Activated naive CD8-positive, alpha-beta T cell treated with anti-CD3 and anti-CD28 coated beads, Interleukin-2, amount 50 U/mL, for 24 hours (primary cell): Measurements from ENCODE around the gene LRRC14B.

Experiments
- ATAC-seq: fragments of 150-1000 bp; cut with Tn5 transposase; one replicate; pipeline ENCODE4 v1.10.0; 2021
- DNase-seq: peaks from one replicate; pipeline ENCODE4 v3.0.0; 2021
- H3K27ac Mint-ChIP-seq: one replicate; pipeline ENCODE4 v1.8.0; 2021; ENCODE audit warnings: mild to moderate bottlenecking, mixed read lengths
- H3K27me3 Mint-ChIP-seq: one replicate; pipeline ENCODE4 v1.8.0; 2021; ENCODE audit warnings: mixed read lengths
- H3K36me3 Mint-ChIP-seq: one replicate; pipeline ENCODE4 v1.8.0; 2021; ENCODE audit warnings: low read depth, mixed read lengths
- H3K4me1 Mint-ChIP-seq: one replicate; pipeline ENCODE4 v1.8.0; 2021; ENCODE audit warnings: mixed read lengths
- H3K4me3 Mint-ChIP-seq: one replicate; pipeline ENCODE4 v1.8.0; 2021; ENCODE audit warnings: mild to moderate bottlenecking, moderate library complexity, mixed read lengths
- H3K9me3 Mint-ChIP-seq: one replicate; pipeline ENCODE4 v1.8.0; 2021; ENCODE audit warnings: mixed read lengths

The LRRC14B gene

DNA sequence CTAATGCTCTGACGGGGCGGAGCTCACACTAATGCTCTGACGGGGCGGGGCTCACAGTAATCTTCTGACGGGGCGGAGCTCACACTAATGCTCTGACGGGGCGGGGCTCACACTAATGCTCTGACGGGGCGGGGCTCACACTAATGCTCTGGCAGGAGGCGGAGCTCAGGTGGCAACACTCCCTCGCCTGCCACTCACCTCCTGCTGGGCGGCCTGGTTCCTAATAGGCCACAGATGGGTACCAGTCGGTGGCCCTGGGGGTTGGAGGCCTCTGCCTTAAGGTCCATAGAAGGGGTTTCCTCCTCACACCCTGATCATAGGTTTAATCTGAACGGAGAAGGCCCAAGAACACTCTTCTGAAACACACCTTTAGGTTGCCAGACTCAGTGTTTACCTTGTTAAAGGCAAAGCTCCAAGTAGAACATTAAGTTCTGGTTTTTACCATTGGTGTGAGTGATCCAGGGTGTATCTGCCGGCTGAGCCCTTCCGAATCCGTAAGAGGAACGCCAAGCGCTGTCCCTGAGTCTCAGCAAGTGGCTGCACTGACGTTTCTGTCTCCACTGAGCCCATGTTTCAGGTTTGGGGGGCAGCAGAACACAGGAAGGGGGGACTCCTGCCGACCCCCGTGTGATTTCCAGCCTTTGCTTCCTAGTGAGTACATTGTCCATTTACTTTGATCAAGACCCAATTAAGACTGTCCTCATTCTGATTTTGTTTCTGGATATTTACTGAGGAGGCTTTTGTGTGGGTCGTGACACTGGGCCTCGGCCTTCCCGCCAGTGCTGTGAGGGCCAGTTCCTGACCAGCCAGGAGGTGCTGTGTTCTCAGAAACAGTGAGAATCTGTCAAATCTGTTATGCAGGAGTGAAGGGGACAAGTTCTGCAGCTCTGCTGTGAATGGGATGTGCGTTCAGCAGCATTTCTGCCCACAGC lies 24.6 kb upstream of the LRRC14B start:
- H3K27ac Mint-ChIP-seq, result no peak overlapping the region
- ATAC-seq (no peak), DNase-seq (no peak)
- no peaks in the 10 kb centered on the region for H3K4me1 Mint-ChIP-seq
- no peaks in the 10 kb centered on the region for H3K9me3 Mint-ChIP-seq
- H3K27me3 Mint-ChIP-seq, result no peaks in the 10 kb centered on the region
- no peak overlapping the region for H3K4me3 Mint-ChIP-seq
- H3K36me3 Mint-ChIP-seq, result no peaks in the 10 kb centered on the region

DNA sequence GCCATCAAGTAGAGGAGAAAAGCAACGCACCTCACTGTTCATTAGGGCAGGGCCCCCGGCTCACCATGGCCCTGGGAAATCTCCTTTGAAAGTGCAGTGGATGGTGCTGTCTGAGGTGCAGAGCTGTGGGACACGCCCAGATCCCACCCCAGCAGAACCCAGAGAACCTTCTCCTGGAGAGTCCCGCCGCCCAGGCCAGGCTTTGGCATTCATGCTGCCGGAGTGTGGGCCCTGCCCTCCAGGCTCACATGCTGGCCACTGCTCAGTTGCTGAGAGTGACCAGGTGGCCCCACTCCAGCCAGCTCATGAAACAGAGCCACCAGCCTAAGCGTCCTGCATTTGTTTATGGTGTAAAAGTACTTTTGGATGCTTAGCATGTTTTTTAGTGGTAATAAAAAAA lies 23.8 kb upstream of the LRRC14B start:
- H3K4me1 Mint-ChIP-seq, result no peaks in the 10 kb centered on the region
- ATAC-seq (no peak), DNase-seq (no peak)
- H3K36me3 Mint-ChIP-seq, result no peaks in the 10 kb centered on the region
- no peak overlapping the region for H3K27ac Mint-ChIP-seq
- no peak overlapping the region for H3K4me3 Mint-ChIP-seq
- H3K27me3 Mint-ChIP-seq, result no peaks in the 10 kb centered on the region
- H3K9me3 Mint-ChIP-seq, result no peaks in the 10 kb centered on the region

DNA sequence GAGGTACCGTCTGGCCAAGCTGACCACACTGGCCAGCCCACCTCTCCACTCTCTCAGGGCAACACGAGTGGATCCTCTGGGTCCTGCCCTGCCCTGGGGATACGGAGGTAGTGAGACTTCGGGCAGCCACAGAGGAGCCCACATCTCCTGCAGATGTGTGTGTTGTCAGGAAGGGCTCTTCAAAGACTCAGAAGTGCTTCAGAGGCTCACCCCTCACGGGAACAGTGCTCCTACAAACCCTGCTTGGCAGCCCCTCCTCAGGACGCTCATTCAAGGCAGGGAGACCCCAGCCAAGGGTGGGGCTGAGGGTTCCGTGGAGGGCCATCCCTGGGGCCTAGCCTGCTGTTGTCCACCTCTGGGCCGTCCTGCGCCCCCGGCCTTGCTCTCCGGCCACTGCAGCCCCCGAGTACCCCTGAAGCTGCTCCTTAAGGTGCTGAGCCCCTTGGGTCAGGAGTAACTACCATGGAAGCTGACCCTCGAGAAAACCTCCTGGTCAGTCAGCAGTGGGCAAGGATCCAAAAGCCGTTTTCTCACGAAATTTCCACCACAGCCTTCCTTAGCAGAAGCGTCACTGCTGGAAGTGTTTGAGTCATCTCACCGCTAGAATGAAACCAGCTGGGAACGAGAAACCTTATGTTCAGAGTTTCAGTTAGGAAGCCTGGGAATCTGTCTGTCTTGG lies 23.2 kb upstream of the LRRC14B start:
- no peaks in the 10 kb centered on the region for H3K27me3 Mint-ChIP-seq
- DNase-seq, result no peak
- ATAC-seq, result no peak
- no peak overlapping the region for H3K27ac Mint-ChIP-seq
- no peaks in the 10 kb centered on the region for H3K4me1 Mint-ChIP-seq
- H3K36me3 Mint-ChIP-seq, result no peaks in the 10 kb centered on the region
- no peaks in the 10 kb centered on the region for H3K9me3 Mint-ChIP-seq
- H3K4me3 Mint-ChIP-seq, result no peak overlapping the region

DNA sequence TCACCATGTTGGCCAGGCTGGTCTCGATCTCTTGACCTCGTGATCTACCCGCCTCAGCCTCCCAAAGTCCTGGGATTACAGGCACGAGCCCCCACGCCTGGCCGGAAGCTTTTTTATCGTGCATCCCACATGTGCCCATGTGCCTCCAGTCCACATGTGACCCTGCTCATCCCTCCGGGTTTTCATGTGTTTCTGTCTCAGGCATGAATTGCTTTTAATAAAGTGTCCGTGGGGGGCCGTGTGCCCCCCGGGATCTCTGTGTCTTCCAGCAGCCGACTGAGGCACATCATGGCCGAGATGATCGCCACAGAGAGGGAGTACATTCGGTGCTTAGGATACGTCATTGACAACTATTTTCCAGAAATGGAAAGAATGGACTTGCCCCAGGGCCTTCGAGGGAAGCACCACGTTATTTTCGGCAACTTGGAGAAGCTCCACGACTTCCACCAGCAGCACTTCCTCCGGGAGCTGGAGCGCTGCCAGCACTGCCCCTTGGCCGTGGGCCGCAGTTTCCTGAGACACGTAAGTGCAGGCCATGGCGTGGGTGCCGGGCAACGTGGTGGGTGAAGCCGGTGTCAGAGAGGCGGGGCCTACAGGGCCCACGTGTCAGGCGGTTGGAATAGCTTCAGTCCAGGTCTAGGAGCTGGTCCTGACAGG lies 22.1 kb upstream of the LRRC14B start:
- H3K4me3 Mint-ChIP-seq, result no peak overlapping the region
- H3K36me3 Mint-ChIP-seq, result no peaks in the 10 kb centered on the region
- no peak for DNase-seq
- H3K9me3 Mint-ChIP-seq, result no peaks in the 10 kb centered on the region
- H3K4me1 Mint-ChIP-seq, result no peaks in the 10 kb centered on the region
- H3K27me3 Mint-ChIP-seq, result no peaks in the 10 kb centered on the region
- H3K27ac Mint-ChIP-seq, result no peak overlapping the region
- no peak for ATAC-seq

DNA sequence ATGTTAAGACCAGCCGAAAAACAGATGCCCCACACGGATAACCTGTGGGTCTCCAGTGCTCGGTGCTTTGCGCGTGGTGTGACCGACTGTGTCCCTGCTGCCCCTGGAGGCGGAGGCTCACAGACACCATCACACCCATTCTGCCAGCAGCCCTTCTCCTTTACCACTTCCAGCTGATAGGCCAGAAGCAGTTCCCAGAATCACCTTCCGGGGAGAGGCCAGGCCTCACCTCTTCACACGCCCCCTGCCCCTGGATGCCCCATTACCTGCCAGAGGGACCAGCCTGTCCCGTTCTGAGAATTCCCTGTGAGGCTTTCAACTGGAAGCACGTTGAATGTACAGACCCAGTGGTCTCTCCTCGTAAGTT lies 21.6 kb upstream of the LRRC14B start:
- no peak overlapping the region for H3K27ac Mint-ChIP-seq
- H3K4me1 Mint-ChIP-seq, result no peaks in the 10 kb centered on the region
- H3K27me3 Mint-ChIP-seq, result no peaks in the 10 kb centered on the region
- DNase-seq (no peak), ATAC-seq (no peak)
- no peaks in the 10 kb centered on the region for H3K36me3 Mint-ChIP-seq
- H3K9me3 Mint-ChIP-seq, result no peaks in the 10 kb centered on the region
- H3K4me3 Mint-ChIP-seq, result no peak overlapping the region

DNA sequence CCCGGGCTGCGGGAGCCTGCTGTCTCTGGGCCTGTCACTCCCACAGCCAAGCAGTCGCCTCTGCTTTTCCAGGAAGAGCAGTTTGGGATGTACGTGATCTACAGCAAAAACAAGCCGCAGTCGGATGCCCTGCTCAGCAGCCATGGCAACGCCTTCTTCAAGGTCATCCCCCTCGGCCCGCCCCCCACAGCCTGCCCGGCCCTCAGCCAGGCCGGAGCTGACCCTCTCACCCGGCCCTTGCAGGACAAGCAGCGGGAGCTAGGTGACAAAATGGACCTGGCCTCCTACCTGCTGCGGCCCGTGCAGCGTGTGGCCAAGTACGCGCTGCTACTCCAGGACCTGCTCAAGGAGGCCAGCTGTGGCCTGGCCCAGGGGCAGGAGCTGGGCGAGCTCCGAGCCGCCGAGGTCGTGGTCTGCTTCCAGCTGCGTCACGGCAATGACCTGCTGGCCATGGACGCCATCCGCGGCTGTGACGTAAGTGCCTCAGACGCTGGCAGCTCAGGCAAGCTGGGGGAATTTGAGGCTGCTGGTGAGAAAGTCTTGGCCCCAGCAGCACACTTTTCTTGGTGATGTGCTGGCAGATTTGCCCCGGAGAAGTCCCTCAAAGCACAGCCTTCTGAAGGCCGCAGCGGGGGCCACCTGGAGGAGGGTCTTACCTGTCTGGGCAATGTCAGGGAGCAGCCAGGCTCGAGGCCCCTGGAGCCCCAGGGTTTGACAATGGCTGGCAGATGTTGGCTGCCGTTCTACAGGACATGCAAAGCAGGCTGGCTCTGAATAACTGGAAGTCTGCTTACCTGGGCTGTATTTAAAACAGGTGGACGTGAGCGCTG lies 20.1 kb upstream of the LRRC14B start:
- no peak for DNase-seq
- no peaks in the 10 kb centered on the region for H3K9me3 Mint-ChIP-seq
- H3K27ac Mint-ChIP-seq, result no peak overlapping the region
- H3K36me3 Mint-ChIP-seq, result no peaks in the 10 kb centered on the region
- no peaks in the 10 kb centered on the region for H3K27me3 Mint-ChIP-seq
- no peaks in the 10 kb centered on the region for H3K4me1 Mint-ChIP-seq
- H3K4me3 Mint-ChIP-seq, result no peak overlapping the region
- ATAC-seq, result no peak

DNA sequence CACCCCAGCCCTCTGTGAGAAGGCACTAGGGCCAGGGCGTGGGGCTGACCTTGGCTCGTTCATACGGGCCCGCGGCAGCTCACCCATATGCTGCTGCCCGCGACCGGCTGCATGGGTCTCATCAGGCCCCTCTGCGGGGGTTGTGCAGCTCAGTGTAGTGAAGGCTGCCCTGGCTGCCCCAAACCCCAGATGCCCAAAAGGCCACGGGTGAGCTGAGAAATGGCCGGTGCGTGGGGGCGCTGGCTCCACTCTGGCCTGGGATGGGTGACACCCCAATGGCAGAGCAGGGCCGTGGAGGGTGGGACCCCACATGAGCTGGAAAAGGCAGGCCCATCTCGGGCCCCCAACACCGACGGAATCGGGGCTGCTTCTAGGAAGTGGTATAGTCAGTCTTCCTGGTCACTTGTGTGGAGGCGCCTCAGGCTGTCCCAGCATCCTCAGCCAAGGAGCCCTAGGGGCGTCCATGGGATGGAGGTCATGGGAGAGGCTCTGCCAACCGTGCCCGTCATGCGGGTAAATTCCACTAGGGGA lies 19.4 kb upstream of the LRRC14B start:
- Mint-ChIP-seq H3K4me3 (no peak overlapping the region), H3K4me1 (no peaks in the 10 kb centered on the region), H3K27me3 (no peaks in the 10 kb centered on the region), H3K36me3 (no peaks in the 10 kb centered on the region), H3K27ac (no peak overlapping the region), H3K9me3 (no peaks in the 10 kb centered on the region)
- DNase-seq (no peak), ATAC-seq (no peak)

DNA sequence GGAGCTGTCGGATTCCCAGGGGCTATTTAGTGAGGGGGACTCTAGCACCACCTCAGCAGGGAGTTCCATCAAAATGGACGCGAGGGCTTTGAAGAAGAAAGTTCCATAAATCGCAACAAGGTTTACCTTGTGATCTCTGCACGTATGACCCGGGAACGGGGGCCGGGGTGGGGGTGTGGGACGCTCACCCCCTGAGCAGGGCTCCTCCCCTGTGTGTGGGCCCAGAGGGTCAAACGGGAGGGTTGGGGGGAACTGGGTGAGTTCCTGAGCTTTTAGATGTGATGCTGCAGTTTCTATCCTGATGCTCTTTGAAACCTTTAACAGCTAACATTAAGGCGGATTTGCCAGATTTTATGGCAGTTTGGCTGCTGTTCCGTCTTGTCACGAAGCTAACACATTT lies 18.9 kb upstream of the LRRC14B start:
- no peak for DNase-seq
- no peaks in the 10 kb centered on the region for H3K27me3 Mint-ChIP-seq
- H3K4me3 Mint-ChIP-seq, result no peak overlapping the region
- no peaks in the 10 kb centered on the region for H3K9me3 Mint-ChIP-seq
- ATAC-seq, result no peak
- no peak overlapping the region for H3K27ac Mint-ChIP-seq
- H3K36me3 Mint-ChIP-seq, result no peaks in the 10 kb centered on the region
- H3K4me1 Mint-ChIP-seq, result no peaks in the 10 kb centered on the region

DNA sequence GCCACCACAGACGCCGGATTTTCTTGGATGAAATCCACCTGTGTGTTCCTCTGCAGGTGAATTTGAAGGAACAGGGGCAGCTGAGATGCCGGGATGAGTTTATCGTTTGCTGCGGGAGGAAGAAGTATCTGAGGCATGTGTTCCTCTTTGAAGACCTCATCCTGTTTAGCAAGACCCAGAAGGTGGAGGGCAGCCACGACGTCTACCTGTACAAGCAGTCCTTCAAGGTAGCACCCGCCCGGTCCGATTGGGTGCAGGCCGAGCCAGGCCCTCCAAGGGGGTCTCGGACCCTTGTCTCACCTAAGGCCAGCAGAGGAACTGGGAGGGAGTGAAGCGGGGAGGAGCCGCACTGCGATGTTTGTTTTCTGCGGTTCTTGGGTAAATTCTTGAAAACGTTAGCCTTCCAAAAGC lies 18.4 kb upstream of the LRRC14B start:
- Mint-ChIP-seq H3K4me1 (no peaks in the 10 kb centered on the region), H3K27me3 (no peaks in the 10 kb centered on the region)

DNA sequence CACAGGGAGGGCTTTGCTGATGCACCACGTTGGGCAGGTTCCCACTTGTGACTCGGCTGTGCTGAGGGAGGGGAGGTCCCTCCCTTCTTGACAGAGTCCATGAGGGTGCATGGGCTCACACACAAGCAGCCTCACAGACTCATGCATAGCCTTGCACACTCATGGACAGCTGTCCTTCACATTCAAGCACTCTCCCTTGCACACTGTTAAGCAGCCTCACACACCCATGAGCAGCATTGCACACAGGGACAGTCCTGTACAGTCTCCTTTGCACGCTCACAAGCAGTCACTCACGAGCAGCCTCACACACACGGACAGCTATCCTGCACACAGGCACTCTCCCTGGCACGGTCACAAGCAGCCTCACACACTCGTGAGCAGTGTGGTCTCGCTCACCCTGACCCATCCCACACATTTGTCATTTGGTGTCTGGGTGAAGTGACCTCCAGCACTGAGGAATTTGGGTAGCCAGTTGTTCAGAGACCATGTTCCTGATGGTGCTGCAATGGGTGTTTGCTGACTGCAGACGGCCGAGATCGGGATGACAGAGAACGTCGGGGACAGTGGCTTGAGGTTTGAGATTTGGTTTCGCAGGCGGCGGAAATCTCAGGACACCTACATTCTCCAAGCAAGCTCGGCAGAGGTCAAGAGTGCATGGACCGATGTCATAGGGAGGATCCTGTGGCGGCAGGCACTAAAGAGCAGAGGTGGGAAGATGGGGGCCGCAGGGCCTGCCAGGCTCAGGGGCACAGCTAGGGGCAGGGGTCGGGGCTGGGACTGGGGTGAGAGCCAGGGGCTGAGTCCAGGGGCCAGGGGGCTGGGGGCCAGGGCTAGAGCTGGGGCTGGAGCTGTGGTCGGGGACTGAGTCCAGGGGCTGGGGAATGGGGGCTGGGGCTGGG lies 17.7 kb upstream of the LRRC14B start:
- Mint-ChIP-seq H3K9me3 (no peaks in the 10 kb centered on the region), H3K4me1 (no peaks in the 10 kb centered on the region), H3K4me3 (no peak overlapping the region), H3K27ac (no peak overlapping the region), H3K27me3 (peaks cover 2% of the 10 kb centered on the region), H3K36me3 (no peaks in the 10 kb centered on the region)
- no peak for ATAC-seq
- no peak for DNase-seq

More for the DNA sequence above, 18.4 kb upstream of the LRRC14B start:
- no peaks in the 10 kb centered on the region for H3K9me3 Mint-ChIP-seq
- no peaks in the 10 kb centered on the region for H3K36me3 Mint-ChIP-seq
- DNase-seq, result no peak
- no peak overlapping the region for H3K4me3 Mint-ChIP-seq
- no peak for ATAC-seq
- no peak overlapping the region for H3K27ac Mint-ChIP-seq

DNA sequence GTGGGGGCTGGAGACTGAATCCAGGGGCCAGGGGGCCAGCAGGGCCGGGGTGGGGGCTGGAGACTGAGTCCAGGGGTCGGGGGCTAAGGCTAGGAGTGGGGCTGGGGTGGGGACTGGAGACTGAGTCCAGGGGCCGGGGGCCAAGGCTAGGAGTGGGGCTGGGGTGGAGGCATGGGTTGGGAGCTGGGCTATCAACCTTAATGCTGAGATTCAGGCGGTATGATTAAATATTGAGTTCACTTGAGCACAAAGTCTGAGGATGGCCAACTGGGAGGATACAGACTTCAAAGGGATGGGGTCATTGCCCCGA lies 17.0 kb upstream of the LRRC14B start:
- Mint-ChIP-seq H3K4me1 (no peaks in the 10 kb centered on the region), H3K4me3 (no peak overlapping the region), H3K36me3 (no peaks in the 10 kb centered on the region), H3K27me3 (peaks cover 4% of the 10 kb centered on the region), H3K9me3 (no peaks in the 10 kb centered on the region), H3K27ac (no peak overlapping the region)
- ATAC-seq, result no peak
- DNase-seq, result no peak

DNA sequence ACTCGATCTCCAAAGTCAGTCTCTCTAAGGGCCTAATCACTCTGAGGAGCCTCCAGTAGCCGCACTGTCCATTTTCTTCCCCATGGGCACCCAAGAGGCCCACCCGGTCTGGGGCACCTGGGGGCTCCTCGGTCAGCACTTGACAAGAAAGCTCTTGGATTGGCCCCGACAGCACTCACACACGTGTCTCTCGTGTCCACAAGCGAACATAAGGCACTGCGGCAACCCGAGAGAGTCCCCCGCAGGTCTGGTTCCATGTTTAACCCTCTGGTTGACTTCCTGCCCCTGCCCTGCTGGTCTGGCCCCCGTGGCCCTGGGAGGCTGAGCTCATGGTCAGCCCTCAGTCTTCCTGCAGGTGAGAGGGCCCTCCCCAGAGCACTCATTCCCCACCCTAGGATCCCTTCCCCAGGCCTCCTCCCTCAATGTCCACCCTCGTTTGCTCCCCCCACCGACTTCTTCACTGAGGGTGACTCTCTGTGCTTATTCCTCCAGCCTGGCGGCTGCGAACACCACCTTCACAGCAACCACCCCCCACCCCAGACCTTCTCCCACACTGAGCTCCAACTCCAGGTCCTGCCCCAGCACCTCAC lies 16.3 kb upstream of the LRRC14B start:
- Mint-ChIP-seq H3K9me3 (no peaks in the 10 kb centered on the region), H3K4me3 (no peak overlapping the region), H3K4me1 (no peaks in the 10 kb centered on the region), H3K27ac (no peak overlapping the region), H3K36me3 (no peaks in the 10 kb centered on the region), H3K27me3 (peaks cover 4% of the 10 kb centered on the region)
- DNase-seq, result no peak
- ATAC-seq, result no peak

DNA sequence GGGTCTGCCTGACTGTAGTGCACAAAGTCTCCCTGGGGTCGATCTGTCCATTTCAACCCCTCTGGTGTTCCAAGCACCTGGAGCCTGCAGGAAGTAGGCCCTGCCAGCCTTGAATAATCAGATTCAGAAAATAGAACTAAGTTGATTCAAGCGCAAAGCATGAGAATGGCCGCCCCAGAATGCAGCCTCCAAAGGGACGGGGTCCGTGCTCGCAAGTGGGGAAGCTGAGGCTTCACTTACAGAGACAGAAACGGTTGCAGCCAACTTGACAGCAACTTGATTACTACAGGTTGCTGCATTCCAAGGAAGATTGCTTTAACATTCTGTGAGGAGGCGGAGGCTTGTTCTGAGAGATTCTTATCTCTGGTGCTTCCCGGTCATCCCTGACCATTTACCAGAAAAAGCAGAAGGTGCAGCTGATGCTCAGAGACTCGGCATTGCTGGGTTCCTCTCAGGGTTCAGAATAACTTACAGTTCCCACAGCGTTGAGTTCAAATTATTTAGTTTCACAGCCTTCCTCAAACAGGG lies 14.9 kb upstream of the LRRC14B start:
- ATAC-seq (no peak), DNase-seq (no peak)
- Mint-ChIP-seq H3K4me3 (no peak overlapping the region), H3K4me1 (no peaks in the 10 kb centered on the region), H3K27ac (no peak overlapping the region), H3K9me3 (no peaks in the 10 kb centered on the region), H3K36me3 (no peaks in the 10 kb centered on the region), H3K27me3 (peaks cover 4% of the 10 kb centered on the region)
